Stimulated activated CD4-positive, alpha-beta T cell treated with anti-CD3 and anti-CD28 coated beads, Interleukin-15, amount 100 ng/mL, for 1 hour (primary cell): Measurements from ENCODE around the gene SLC37A1.
"Not testable (repeated sequence)": the region's sequence is repeated elsewhere in the genome, so short reads cannot be mapped to it uniquely, and the experiment has no call there.

Experiments used
- DNase-seq, 2 donors: peaks; one replicate each; pipeline ENCODE4 v3.0.0-alpha.2; 2020; ENCODE audit warnings: low read depth in 1 of 2, low spot score in 1 of 2

Gene SLC37A1

DNA sequence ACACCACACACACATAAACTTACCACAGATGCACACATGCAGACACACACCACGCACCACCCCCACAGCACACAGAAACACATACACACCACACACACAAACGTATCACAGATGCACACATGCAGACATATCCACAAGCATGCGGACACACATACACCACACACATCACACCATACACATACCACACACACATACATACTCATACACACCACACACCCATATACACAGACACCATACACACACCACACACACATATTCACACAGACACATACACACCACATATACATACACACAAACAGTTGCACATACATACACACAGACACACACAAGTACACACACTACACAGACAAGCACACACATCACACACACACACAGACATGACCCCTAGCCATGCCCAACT lies 102.3 kb downstream of the SLC37A1 start:
- DNase-seq, result no peak

GRCh38 chr21:42616446-42616845 lies 102.8 kb downstream of the SLC37A1 start:
- no peak for DNase-seq

DNA sequence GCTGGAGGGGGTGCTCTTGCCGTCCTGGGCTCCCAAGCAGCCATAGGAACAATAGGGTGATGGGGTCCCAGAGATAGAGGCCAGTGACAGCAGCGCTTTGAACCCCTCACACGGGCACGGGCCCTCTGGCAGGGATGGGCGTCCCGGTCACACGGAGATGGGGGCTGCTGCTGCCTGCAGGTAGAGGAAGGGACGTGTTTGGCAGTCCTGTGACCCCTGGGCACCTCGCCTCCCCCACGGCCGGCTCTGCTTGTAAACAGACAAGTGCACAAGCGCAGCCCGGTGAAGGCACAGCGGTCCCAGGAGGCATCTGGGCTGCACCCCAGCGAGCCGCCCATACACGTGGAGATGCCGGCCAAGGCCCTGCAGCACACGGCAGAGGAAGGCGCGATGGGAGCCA lies 103.3 kb downstream of the SLC37A1 start:
- no peak for DNase-seq

GRCh38 chr21:42617486-42617885 lies 103.8 kb downstream of the SLC37A1 start:
- DNase-seq, result no peak

GRCh38 chr21:42618707-42619102 lies 105.1 kb downstream of the SLC37A1 start:
- no peak for DNase-seq

DNA sequence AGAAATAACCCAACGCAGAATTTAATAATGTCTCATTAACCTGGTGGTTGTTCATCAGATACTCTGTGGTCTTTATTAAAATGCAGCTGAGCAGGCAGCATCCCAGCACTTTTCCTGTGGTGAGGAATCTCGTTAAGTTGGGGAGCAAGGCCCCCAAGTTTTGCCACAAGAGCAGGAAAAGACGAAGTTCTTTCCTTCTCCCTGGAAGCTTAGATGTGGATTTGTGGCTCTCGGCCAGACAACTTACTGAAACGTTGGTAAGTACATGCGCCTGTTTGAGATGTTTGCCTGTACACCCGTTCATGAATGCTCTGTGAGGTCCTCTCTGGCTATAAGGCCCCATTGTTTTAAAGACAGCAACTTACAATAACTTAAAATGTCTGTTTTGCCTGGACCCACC lies 105.5 kb downstream of the SLC37A1 start:
- no peak for DNase-seq

DNA sequence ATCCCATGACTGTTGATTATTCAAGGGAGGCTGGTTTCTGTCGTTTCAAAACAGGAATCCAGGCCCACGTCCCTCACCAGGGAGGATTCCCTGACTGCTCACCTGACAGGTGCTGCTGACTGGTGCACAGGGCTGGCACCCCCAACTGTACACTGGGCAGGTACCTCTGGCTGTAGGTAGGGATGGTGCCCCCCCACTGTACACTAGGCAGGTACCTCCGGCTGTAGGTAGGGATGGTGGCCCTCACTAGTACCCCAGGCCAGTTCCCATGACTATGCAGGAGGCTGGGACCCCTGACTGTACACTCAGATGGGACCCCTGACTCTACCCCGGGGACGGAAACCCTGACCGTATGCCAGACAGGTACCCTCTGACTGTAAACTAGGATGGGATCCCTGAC lies 106.2 kb downstream of the SLC37A1 start:
- DNase-seq, result no peak

DNA sequence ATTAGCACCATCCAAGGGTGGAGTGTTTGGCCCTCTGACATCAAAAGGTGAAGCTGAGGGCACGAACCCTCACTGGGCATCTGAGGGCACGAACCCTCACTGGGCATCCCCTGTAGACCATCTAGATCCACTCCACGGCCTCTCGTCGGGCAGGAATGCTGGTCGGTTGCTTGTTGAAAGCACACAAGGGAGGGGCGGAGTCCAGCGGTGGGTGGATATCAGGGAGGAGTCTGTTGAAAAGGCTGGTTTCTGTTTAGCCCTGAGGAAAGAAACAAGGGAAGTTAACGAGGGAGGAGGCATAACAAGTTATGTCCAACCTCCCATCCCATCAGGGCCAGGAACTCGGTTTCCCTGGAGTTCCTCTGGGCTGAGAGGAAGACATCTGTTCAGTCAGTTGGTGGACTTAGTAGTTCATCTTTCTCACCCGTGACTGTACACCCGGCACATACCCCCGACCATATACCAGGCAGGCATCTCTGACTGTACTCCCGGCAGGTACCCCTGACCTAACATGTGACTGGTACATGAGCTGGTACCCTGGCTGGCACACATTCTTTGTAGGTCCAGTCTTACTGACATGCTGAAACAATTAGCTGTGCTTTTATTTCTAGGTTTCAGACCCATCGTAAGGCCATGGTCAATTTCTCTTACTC lies 107.6 kb downstream of the SLC37A1 start:
- DNase-seq, result no peak

GRCh38 chr21:42621819-42622177 lies 108.1 kb downstream of the SLC37A1 start:
- no peak for DNase-seq

DNA sequence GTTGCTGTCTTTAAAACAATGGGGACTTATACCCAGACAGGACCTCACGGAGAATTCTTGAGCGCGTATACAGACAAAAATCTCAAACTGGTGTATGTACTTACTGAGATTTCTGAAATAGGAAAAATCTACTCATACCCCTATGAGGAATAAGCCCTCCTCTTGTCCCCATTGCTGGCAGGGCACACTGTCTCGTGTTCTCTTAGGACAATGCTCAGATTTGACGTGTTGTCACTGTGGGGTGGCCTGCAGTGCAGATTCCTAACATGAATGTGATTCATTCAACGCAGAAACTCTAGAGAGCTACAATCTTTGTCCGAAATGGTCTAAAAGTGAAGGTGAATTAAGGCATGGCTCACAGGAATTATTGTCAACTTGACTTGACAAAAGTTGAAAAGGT lies 108.6 kb downstream of the SLC37A1 start:
- DNase-seq, result no peak

DNA sequence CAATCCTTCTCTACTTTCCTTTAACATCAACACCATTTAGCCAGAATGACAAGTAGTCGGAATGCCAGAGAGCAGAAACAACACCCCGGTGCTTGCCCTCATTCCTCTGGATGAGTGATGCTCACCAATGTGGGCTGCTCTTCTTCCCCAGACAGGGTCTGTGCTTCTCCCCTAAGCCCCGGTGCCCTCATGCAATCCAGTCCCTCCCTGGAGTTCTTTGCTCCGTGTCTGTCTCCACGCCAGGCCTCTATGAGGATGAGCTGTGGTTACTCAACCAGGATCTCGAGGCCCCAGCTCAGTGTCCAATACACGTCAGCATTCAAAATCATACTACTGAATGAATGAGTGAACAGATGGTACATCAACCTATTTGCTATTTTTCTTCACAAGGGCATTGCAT lies 110.0 kb downstream of the SLC37A1 start:
- no peak for DNase-seq

GRCh38 chr21:42624095-42624790 lies 110.6 kb downstream of the SLC37A1 start:
- DNase-seq, result no peak

DNA sequence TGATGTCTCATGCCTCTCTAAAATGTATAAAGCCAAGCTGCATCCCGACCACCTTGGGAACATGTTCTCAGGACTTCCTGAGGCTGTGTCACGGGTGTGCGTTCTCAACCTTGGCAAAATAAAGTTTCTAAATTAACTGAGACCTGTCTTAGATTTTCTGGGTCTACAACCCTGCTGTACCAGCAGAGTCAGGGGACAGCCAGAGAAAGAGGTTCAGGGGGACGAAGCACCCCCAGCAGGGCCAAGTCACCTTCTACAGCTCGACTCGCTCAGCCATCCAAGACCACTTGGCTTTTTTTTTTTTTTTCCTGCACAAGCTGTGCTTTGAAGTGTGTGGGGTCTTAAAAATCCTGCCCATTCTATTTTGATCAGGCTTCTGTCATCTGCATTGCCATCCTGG lies 111.3 kb downstream of the SLC37A1 start:
- no peak for DNase-seq

- DNase-seq, result no peak
These were observed 112.5 kb downstream of the SLC37A1 start for GRCh38 chr21:42626171-42626570.

- DNase-seq, result no peak
These were observed 114.1 kb downstream of the SLC37A1 start for GRCh38 chr21:42627527-42628289.

DNA sequence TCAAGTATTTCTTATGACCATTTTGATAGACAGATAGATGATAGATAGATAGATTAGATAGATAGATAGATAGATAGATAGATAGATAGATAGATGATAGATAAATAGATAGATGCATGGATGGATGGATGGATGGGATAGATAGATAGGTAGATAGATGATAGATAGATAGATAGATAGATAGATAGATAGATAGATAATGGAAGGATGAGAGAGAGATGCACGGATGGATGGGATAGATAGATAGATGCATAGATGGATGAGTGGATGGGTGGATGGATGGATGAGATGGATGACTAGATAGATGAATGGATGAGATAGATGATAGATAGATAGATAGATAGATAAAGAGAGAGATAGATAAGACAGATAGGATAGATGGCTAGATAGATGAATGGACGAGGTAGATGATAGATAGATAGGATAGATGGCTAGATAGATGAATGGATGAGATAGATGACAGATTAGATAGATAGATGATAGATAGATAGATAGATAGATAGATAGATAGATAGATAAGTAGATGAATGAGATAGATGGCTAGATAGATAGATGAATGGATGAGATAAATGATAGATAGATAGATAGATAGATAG lies 114.9 kb downstream of the SLC37A1 start:
- DNase-seq, result not testable (repeated sequence)

GRCh38 chr21:42629933-42630589 lies 116.4 kb downstream of the SLC37A1 start:
- no peak for DNase-seq

DNA sequence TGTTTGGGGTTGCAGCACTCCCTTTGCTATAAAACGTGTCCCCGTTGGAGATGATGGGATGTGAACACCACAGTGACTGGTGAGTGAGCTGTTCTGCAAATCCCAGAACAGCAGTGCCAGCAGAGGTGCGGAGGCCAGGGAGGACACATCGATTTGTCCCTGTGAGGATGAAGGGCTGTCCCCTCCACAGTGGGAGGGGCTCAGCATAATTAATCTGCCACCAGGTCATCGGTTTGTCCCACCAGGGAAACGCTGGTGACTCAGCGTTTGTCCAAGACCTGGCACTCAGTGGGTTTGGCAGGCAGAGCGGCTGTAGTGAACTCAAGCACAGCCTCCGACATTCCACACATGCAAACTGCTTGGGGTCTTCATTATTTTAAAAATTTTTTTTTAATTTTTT lies 117.0 kb downstream of the SLC37A1 start:
- DNase-seq, result no peak
